NCI-H2227 (cell line): ENCODE data around the gene HOXB5.

Experiments
- DNase-seq: peaks from one replicate; lab custom pipeline; 2025; ENCODE audit not compliant: unreplicated experiment; lab: John Stamatoyannopoulos, UW

The HOXB5 gene

GRCh38 chr17:48576479-48577309, 16.9 kb downstream of the HOXB5 start:
- DNase-seq, result peak; percentile 22

- no peak for DNase-seq
Observed at GRCh38 chr17:48575673-48576478, 17.7 kb downstream of the HOXB5 start.

GRCh38 chr17:48575066-48575582, 18.5 kb downstream of the HOXB5 start:
- peak; percentile 43 for DNase-seq

- no peak for DNase-seq
Observed at GRCh38 chr17:48574505-48575065, 19.0 kb downstream of the HOXB5 start.

GRCh38 chr17:48571826-48572417, 21.7 kb downstream of the HOXB5 start:
- DNase-seq, result no peak

- DNase-seq, result no peak
Observed at GRCh38 chr17:48571024-48571818, 22.4 kb downstream of the HOXB5 start.

GRCh38 chr17:48570325-48571023, 23.1 kb downstream of the HOXB5 start:
- no peak for DNase-seq

GRCh38 chr17:48569674-48570324, 23.8 kb downstream of the HOXB5 start:
- no peak for DNase-seq

GRCh38 chr17:48569240-48569582, 24.4 kb downstream of the HOXB5 start:
- DNase-seq, result no peak

- DNase-seq, result peak; percentile 54
Observed at GRCh38 chr17:48568499-48569239, 24.9 kb downstream of the HOXB5 start.

GRCh38 chr17:48567646-48568354, 25.8 kb downstream of the HOXB5 start:
- DNase-seq, result no peak

GRCh38 chr17:48567209-48567608, 26.4 kb downstream of the HOXB5 start:
- DNase-seq, result no peak

- no peak for DNase-seq
Observed at GRCh38 chr17:48566717-48567116, 26.9 kb downstream of the HOXB5 start.

- peak; percentile 26 for DNase-seq
Observed at GRCh38 chr17:48565925-48566710, 27.5 kb downstream of the HOXB5 start.

- DNase-seq, result no peak
Observed at GRCh38 chr17:48565022-48565554, 28.5 kb downstream of the HOXB5 start.

- peak; percentile 53 for DNase-seq
Observed at GRCh38 chr17:48564188-48565021, 29.2 kb downstream of the HOXB5 start.
